Natural killer cell (primary cell): ENCODE measurements around the gene TACR1. TPM values are rescaled to one million over a fixed set of nuclear protein-coding genes. Genes with fewer than 3 reads are reported as not detected.
"Not testable (repeated sequence)": the region's sequence is repeated elsewhere in the genome, so short reads cannot be mapped to it uniquely, and the experiment has no call there.

Source experiments
- ATAC-seq, 3 donors: fragments of 150-1000 bp in 2 of 3; fragments of 200-7000 bp in 1 of 3; cut with Tn5 transposase; 1 replicate in 1 of 3; 2 replicates in 2 of 3; pipeline ENCODE4 v1.10.0; 2021; ENCODE audit warnings: mild to moderate bottlenecking in 2 of 3, moderate library complexity in 2 of 3
- DNase-seq, 2 donors: peaks; one replicate each; pipeline versions ENCODE4 v3.0.0 to v3.0.0-alpha.2; 2013 to 2021; ENCODE audit warnings: mixed read lengths in 1 of 2
- H3K27ac ChIP-seq: one replicate; pipeline ENCODE4 v1.5.1; 2013; ENCODE audit warnings: mild to moderate bottlenecking, low read length
- H3K27me3 ChIP-seq: one replicate; pipeline ENCODE4 v1.6.1; 2013; ENCODE audit warnings: low read length; ENCODE audit not compliant: control insufficient read depth, insufficient read depth
- H3K36me3 ChIP-seq: one replicate; pipeline ENCODE4 v1.6.1; 2013; ENCODE audit warnings: low read length; ENCODE audit not compliant: control insufficient read depth, insufficient read depth
- H3K4me1 ChIP-seq: one replicate; pipeline ENCODE4 v1.6.1; 2013; ENCODE audit warnings: low read length; ENCODE audit not compliant: control insufficient read depth, insufficient read depth
- H3K4me3 ChIP-seq: one replicate; pipeline ENCODE4 v1.5.1; 2013; ENCODE audit warnings: low read length
- H3K9me3 ChIP-seq: one replicate; pipeline ENCODE4 v1.6.1; 2013; ENCODE audit warnings: low read length; ENCODE audit not compliant: control insufficient read depth, insufficient read depth
- H3K27ac Mint-ChIP-seq, 2 donors: one replicate each; pipeline ENCODE4 v1.8.0; 2022; ENCODE audit warnings: mild to moderate bottlenecking in 2 of 2, mixed read lengths in 2 of 2, moderate library complexity in 1 of 2
- H3K27me3 Mint-ChIP-seq, 2 donors: one replicate each; pipeline ENCODE4 v1.8.0; 2022; ENCODE audit warnings: low read depth in 2 of 2, mixed read lengths in 2 of 2
- H3K36me3 Mint-ChIP-seq: one replicate; pipeline ENCODE4 v1.8.0; 2022; ENCODE audit warnings: mixed read lengths
- H3K4me1 Mint-ChIP-seq, 2 donors: one replicate each; pipeline ENCODE4 v1.8.0; 2022; ENCODE audit warnings: mixed read lengths in 2 of 2
- H3K4me3 Mint-ChIP-seq: one replicate; pipeline ENCODE4 v1.8.0; 2022; ENCODE audit warnings: mild to moderate bottlenecking, moderate library complexity, mixed read lengths
- H3K9me3 Mint-ChIP-seq, 2 donors: one replicate each; pipeline ENCODE4 v1.8.0; 2022; ENCODE audit warnings: mixed read lengths in 2 of 2
- WGBS: methylation state at CpG from one replicate; pipeline ENCODE4 v1.1.7; 2013; ENCODE audit warnings: missing lambda C conversion rate; ENCODE audit not compliant: insufficient coverage; 5-methylcytosine and 5-hydroxymethylcytosine counted together
- intact Hi-C: fragments of 100-400 bp; cut with micrococcal nuclease; formaldehyde crosslinking; loops from one replicate; pipeline ENCODE4 v1.14.2; 2022
- total RNA-seq, 4 donors: library from RNA; stranded (reverse); fragments of 120-200 nt in 1 of 4; gene quantifications; one replicate each; pipeline versions ENCODE4 v1.2.3 to v1.2.4, GENCODE V29; 2013 to 2022
- TF ChIP-seq, protein P1 (sequence below): fragments of 200-600 bp; IDR thresholded peaks from one replicate; pipeline ENCODE4 v1.8.0; 2022; ENCODE audit warnings: antibody characterized with exemption

TACR1 gene
- total RNA-seq, 3 donors from 2014 or later (not counting 1 experiment from before 2014, with no cell fraction given), result not detected

DNA sequence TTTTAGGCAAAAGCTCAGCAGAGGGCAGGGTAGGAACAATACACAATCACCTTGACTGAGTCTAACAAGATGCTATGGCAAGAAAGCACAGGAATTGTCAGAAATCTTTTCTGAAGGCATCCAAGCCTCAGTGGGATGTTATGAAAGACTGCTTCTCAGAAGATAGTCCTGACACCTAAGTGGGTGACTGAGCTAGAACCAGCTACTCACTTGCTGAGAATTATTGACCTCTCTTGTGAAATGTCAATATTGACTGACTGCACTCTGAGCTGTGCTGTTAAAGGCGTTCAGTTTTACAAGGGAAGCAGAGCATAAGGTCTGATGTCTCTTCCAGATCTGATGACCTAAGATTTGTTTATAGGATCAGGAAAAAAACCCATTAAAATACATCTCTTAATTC lies 46.1 kb downstream of the TACR1 start:
- ATAC-seq, result no peak

DNA sequence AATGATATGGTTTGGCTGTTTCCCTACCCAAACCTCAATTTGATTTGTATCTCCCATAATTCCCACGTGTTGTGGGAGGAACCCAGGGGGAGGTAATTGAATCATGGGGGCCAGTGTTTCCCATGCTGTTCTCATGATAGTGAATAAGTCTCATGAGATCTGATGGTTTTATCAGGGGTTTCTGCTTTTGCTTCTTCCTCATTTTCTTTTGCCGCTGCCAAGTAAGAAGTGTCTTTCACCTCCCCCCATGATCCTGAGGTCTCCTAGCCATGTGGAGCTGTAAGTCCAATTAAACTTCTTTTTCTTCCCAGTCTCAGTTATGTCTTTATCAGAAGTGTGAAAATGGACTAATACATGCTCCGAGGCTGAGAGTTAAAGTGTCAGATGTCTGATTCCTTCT lies 47.1 kb downstream of the TACR1 start:
- H3K27ac Mint-ChIP-seq, H3K9me3 Mint-ChIP-seq, H3K4me3 ChIP-seq, H3K9me3 ChIP-seq, H3K27me3 Mint-ChIP-seq, intact Hi-C loops, H3K36me3 Mint-ChIP-seq, H3K27me3 ChIP-seq, H3K27ac ChIP-seq, H3K4me1 Mint-ChIP-seq, ATAC-seq, H3K4me3 Mint-ChIP-seq, H3K4me1 ChIP-seq, H3K36me3 ChIP-seq, DNase-seq: not testable (repeated sequence)
- WGBS, result 85% methylated on average over 2 of the region's 3 CpGs

More for the DNA sequence above, 46.1 kb downstream of the TACR1 start:
- peaks cover 0 to 7% of the 10 kb centered on the region in 2 donors for H3K27me3 Mint-ChIP-seq
- no peak overlapping the region for H3K4me3 Mint-ChIP-seq
- H3K9me3 Mint-ChIP-seq, result no peaks in the 10 kb centered on the region
- no peak for DNase-seq
- H3K27ac Mint-ChIP-seq, result no peak overlapping the region
- TF ChIP-seq, protein P1, sequence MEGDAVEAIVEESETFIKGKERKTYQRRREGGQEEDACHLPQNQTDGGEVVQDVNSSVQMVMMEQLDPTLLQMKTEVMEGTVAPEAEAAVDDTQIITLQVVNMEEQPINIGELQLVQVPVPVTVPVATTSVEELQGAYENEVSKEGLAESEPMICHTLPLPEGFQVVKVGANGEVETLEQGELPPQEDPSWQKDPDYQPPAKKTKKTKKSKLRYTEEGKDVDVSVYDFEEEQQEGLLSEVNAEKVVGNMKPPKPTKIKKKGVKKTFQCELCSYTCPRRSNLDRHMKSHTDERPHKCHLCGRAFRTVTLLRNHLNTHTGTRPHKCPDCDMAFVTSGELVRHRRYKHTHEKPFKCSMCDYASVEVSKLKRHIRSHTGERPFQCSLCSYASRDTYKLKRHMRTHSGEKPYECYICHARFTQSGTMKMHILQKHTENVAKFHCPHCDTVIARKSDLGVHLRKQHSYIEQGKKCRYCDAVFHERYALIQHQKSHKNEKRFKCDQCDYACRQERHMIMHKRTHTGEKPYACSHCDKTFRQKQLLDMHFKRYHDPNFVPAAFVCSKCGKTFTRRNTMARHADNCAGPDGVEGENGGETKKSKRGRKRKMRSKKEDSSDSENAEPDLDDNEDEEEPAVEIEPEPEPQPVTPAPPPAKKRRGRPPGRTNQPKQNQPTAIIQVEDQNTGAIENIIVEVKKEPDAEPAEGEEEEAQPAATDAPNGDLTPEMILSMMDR, result no peak
- Histone ChIP-seq H3K4me1 (no peaks in the 10 kb centered on the region), H3K9me3 (no peaks in the 10 kb centered on the region), H3K27me3 (no peaks in the 10 kb centered on the region), H3K36me3 (no peaks in the 10 kb centered on the region), H3K4me3 (no peak overlapping the region), H3K27ac (no peak overlapping the region)
- no peaks in the 10 kb centered on the region for H3K36me3 Mint-ChIP-seq
- intact Hi-C loops, result no loop called here
- 100% methylated on average over 1 of the region's 1 CpG for WGBS
- no peaks in the 10 kb centered on the region for H3K4me1 Mint-ChIP-seq

DNA sequence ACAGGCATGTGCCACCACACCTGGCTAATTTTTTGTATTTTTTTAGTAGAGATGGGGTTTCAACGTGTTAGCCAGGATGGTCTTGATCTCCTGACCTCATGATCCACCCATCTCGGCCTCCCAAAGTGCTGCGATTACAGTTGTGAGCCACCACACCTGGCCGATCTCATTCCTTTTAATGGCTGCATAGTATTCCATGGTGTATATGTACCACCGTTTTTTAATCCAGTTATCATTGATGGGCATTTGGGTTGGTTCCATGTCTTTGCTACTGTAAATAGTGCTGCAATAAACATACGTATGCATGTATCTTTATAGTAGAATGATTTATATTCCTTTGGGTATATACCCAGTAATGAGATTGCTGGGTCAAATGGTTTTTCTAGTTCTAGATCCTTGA lies 51.4 kb downstream of the TACR1 start:
- H3K36me3 ChIP-seq, intact Hi-C loops, H3K36me3 Mint-ChIP-seq, DNase-seq, ATAC-seq, H3K4me1 ChIP-seq, H3K27me3 ChIP-seq, H3K4me1 Mint-ChIP-seq, H3K4me3 Mint-ChIP-seq, H3K4me3 ChIP-seq, H3K27me3 Mint-ChIP-seq, H3K9me3 Mint-ChIP-seq, H3K27ac Mint-ChIP-seq, H3K9me3 ChIP-seq, H3K27ac ChIP-seq: not testable (repeated sequence)
- 81% methylated on average over 5 of the region's 6 CpGs for WGBS

DNA sequence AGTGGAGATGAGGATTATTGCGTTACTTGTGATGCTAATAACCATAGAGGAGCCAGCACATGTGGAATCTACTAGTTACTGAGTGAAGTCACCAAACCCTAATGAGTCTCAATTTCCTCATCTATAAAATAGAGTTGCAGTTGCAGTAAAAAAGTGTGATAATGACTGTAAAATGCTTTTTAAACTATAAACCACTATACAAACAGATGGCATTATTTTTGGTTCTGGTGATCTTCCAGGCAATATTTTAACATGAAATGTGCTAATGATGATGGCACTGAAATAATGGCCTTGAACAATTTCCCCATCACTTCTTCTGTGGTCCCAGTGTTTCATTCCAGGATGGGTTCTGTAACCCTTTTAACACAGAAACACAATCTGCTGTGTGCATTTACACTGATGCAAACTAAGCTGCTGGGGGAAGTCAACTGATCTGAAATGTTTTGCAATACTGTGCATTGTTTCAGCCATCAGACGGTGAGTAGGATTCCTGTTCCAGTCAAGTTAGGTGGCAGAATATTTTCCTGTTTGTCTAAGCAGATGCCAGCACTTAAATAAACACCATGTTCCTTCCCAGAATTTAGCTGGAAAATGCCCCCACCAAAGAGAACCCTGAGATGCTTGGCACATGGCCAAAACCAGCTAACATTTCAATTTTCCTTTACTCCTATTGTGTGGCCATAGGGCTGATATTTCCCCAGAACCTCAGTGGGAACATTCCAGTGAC lies 52.6 kb downstream of the TACR1 start:
- Histone ChIP-seq H3K36me3 (no peaks in the 10 kb centered on the region), H3K9me3 (no peaks in the 10 kb centered on the region), H3K4me3 (no peak overlapping the region), H3K27ac (no peak overlapping the region), H3K27me3 (no peaks in the 10 kb centered on the region), H3K4me1 (no peaks in the 10 kb centered on the region)
- no peak overlapping the region for H3K27ac Mint-ChIP-seq
- no peaks in the 10 kb centered on the region for H3K4me1 Mint-ChIP-seq
- TF ChIP-seq, protein P1, result no peak
- no peak overlapping the region for H3K4me3 Mint-ChIP-seq
- no peaks in the 10 kb centered on the region for H3K9me3 Mint-ChIP-seq
- H3K27me3 Mint-ChIP-seq, result peaks cover 0 to 3% of the 10 kb centered on the region in 2 donors
- WGBS, result 96% methylated on average over 2 of the region's 2 CpGs
- intact Hi-C loops, result no loop called here
- ATAC-seq (no peak), DNase-seq (no peak)
- no peaks in the 10 kb centered on the region for H3K36me3 Mint-ChIP-seq

DNA sequence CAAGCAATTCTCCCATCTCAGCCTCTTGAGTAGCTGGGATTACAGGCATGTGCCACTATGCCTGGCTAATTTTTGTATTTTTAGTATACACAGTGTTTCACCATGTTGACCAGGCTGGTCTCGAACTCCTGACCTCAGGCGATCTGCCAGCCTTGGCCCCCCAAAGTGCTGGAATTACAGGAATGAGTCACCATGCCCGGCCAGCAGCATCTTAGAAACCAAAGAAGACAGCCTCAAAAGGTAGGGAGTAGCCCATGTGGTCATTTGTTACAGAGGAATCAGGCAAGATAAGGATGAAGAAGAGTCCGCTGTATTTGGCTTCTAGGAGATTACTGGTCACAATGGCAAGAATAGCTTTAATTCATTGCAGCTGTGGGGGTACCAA lies 53.1 kb downstream of the TACR1 start:
- H3K27ac Mint-ChIP-seq, DNase-seq, ATAC-seq, H3K27ac ChIP-seq, H3K4me1 Mint-ChIP-seq, H3K9me3 ChIP-seq, H3K36me3 ChIP-seq, H3K4me3 ChIP-seq, H3K27me3 ChIP-seq, H3K4me3 Mint-ChIP-seq, H3K27me3 Mint-ChIP-seq, H3K4me1 ChIP-seq, intact Hi-C loops, H3K36me3 Mint-ChIP-seq, H3K9me3 Mint-ChIP-seq: not testable (repeated sequence)
- WGBS, result 89% methylated on average over 4 of the region's 4 CpGs
